GM19240 (cell line): ENCODE results near the gene PANK2.
A peak's percentile ranks its signal among the peaks of the same experiment; 100 is the strongest.
"Not testable (repeated sequence)": the region's sequence is repeated elsewhere in the genome, so short reads cannot be mapped to it uniquely, and the experiment has no call there.

Experiments
- DNase-seq: peaks from one replicate; pipeline ENCODE4 v3.0.0; 2011; ENCODE audit warnings: low spot score; ENCODE audit not compliant: insufficient read length

The PANK2 gene

GRCh38 chr20:3888622-3889488 lies at the start of gene PANK2:
Gene PANK2, plus strand, starts transcription at chr20:3889387.
- peak; percentile 96 for DNase-seq

GRCh38 chr20:3840201-3840600 lies 49.0 kb upstream of the PANK2 start:
- DNase-seq: not testable (repeated sequence)

GRCh38 chr20:3842348-3842930 lies 46.7 kb upstream of the PANK2 start:
- DNase-seq: no peak

GRCh38 chr20:3843490-3843889 lies 45.7 kb upstream of the PANK2 start:
- DNase-seq: no peak

- not testable (repeated sequence) for DNase-seq
These were observed 45.1 kb upstream of the PANK2 start for GRCh38 chr20:3843990-3844619.

- no peak for DNase-seq
These were observed 42.8 kb upstream of the PANK2 start for GRCh38 chr20:3846378-3846739.

GRCh38 chr20:3846740-3847428 lies 42.3 kb upstream of the PANK2 start, which contains the start of gene MAVS:
Gene MAVS, plus strand, starts transcription at chr20:3846834. Its CDS starts 7,791 bp downstream, at chr20:3854625.
- peak; percentile 76 for DNase-seq

- DNase-seq: no peak
These were observed 41.7 kb upstream of the PANK2 start for GRCh38 chr20:3847429-3847940.

GRCh38 chr20:3848565-3848964 lies 40.6 kb upstream of the PANK2 start:
- DNase-seq: no peak

GRCh38 chr20:3854462-3854871 lies 34.7 kb upstream of the PANK2 start:
- DNase-seq: no peak

- no peak for DNase-seq
These were observed 31.8 kb upstream of the PANK2 start for GRCh38 chr20:3857405-3857804.

- no peak for DNase-seq
These were observed 30.5 kb upstream of the PANK2 start for GRCh38 chr20:3858689-3859088.

- DNase-seq: no peak
These were observed 28.0 kb upstream of the PANK2 start for GRCh38 chr20:3861191-3861590.

GRCh38 chr20:3862333-3862732 lies 26.9 kb upstream of the PANK2 start:
- no peak for DNase-seq

GRCh38 chr20:3863317-3863716 lies 25.9 kb upstream of the PANK2 start:
- no peak for DNase-seq

GRCh38 chr20:3864518-3864917 lies 24.7 kb upstream of the PANK2 start:
- no peak for DNase-seq

- DNase-seq: no peak
These were observed 23.9 kb upstream of the PANK2 start for GRCh38 chr20:3865152-3865886.

- DNase-seq: no peak
These were observed 23.2 kb upstream of the PANK2 start for GRCh38 chr20:3865887-3866407.

GRCh38 chr20:3866464-3866863 lies 22.7 kb upstream of the PANK2 start:
- no peak for DNase-seq

- no peak for DNase-seq
These were observed 21.4 kb upstream of the PANK2 start for GRCh38 chr20:3867802-3868201.
